Measurements from ENCODE around the gene VSIG10L2.
"Not testable (repeated sequence)": the region's sequence is repeated elsewhere in the genome, so short reads cannot be mapped to it uniquely, and the experiment has no call there.

Gene VSIG10L2

GRCh38 chr11:125967515-125967914 is 21.7 kb downstream of the VSIG10L2 start:
- DNase-seq (ENCODE audit: low read depth): no peak

GRCh38 chr11:125968354-125968753 is 22.5 kb downstream of the VSIG10L2 start:
- no peak for DNase-seq (ENCODE audit: low read depth)

- DNase-seq (ENCODE audit: low read depth): no peak
Measured at GRCh38 chr11:125971618-125972017, 25.8 kb downstream of the VSIG10L2 start.

- DNase-seq (ENCODE audit: low read depth): no peak
Measured at GRCh38 chr11:125974284-125974683, 28.4 kb downstream of the VSIG10L2 start.

- no peak for DNase-seq (ENCODE audit: low read depth)
Measured at GRCh38 chr11:125975634-125976033, 29.8 kb downstream of the VSIG10L2 start.

- no peak for DNase-seq (ENCODE audit: low read depth)
Measured at GRCh38 chr11:125976156-125976555, 30.3 kb downstream of the VSIG10L2 start.

GRCh38 chr11:125977333-125977732 is 31.5 kb downstream of the VSIG10L2 start:
- DNase-seq (ENCODE audit: low read depth): no peak

GRCh38 chr11:125978181-125978716 is 32.4 kb downstream of the VSIG10L2 start:
- DNase-seq (ENCODE audit: low read depth): no peak

- DNase-seq (ENCODE audit: low read depth): no peak
Measured at GRCh38 chr11:125978778-125979407, 33.0 kb downstream of the VSIG10L2 start.

GRCh38 chr11:125979511-125979910 is 33.7 kb downstream of the VSIG10L2 start:
- no peak for DNase-seq (ENCODE audit: low read depth)

GRCh38 chr11:125980436-125980835 is 34.6 kb downstream of the VSIG10L2 start:
- DNase-seq (ENCODE audit: low read depth): no peak

- DNase-seq (ENCODE audit: low read depth): no peak
Measured at GRCh38 chr11:125982348-125982730, 36.5 kb downstream of the VSIG10L2 start.

- DNase-seq (ENCODE audit: low read depth): not testable (repeated sequence)
Measured at GRCh38 chr11:125985956-125986355, 40.1 kb downstream of the VSIG10L2 start.

GRCh38 chr11:125987066-125987641 is 41.3 kb downstream of the VSIG10L2 start:
- DNase-seq (ENCODE audit: low read depth): no peak

- no peak for DNase-seq (ENCODE audit: low read depth)
Measured at GRCh38 chr11:125990244-125990643, 44.4 kb downstream of the VSIG10L2 start.

GRCh38 chr11:125992893-125993292 is 47.0 kb downstream of the VSIG10L2 start:
- no peak for DNase-seq (ENCODE audit: low read depth)

GRCh38 chr11:125994509-125994908 is 48.7 kb downstream of the VSIG10L2 start:
- no peak for DNase-seq (ENCODE audit: low read depth)

GRCh38 chr11:125995313-125995712 is 49.5 kb downstream of the VSIG10L2 start:
- no peak for DNase-seq (ENCODE audit: low read depth)

GRCh38 chr11:125998267-125998666 is 52.4 kb downstream of the VSIG10L2 start:
- DNase-seq (ENCODE audit: low read depth): no peak

- no peak for DNase-seq (ENCODE audit: low read depth)
Measured at GRCh38 chr11:125999234-125999880, 53.5 kb downstream of the VSIG10L2 start.

GRCh38 chr11:126002181-126002580 is 56.3 kb downstream of the VSIG10L2 start:
- DNase-seq (ENCODE audit: low read depth): no peak

Measured in T follicular helper cell (primary cell).